ENCODE results near the gene CDH4.

The CDH4 gene

GRCh38 chr20:61355585-61355984, 103.5 kb downstream of the CDH4 start:
- DNase-seq (ENCODE audit: low read depth in 2 of 2): no peak

- no peak for DNase-seq (ENCODE audit: low read depth in 2 of 2)
Measured at GRCh38 chr20:61356196-61356595, 104.1 kb downstream of the CDH4 start.

- no peak for DNase-seq (ENCODE audit: low read depth in 2 of 2)
Measured at GRCh38 chr20:61357119-61357518, 105.1 kb downstream of the CDH4 start.

- no peak for DNase-seq (ENCODE audit: low read depth in 2 of 2)
Measured at GRCh38 chr20:61359254-61359653, 107.2 kb downstream of the CDH4 start.

- no peak for DNase-seq (ENCODE audit: low read depth in 2 of 2)
Measured at GRCh38 chr20:61360296-61360695, 108.2 kb downstream of the CDH4 start.

DNA sequence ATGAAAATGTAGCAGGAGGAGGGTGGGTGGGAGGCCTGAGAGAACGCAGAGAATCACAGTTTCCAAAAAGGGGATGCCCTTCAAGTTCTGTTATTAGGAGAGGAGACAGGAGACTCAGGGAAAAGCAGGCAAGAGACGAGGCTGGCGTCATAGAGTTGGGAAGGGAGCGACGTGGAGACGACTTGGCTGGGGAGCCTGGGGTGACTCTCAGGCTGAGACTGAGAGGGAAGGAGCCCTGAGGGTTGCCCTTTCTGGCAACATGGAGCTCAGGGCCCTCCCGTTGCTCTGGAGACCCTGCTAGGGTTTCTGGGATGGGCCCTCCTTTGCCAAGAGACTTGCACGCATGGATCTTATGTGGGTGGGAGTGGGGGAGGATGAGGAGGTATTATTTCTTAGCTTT, 108.9 kb downstream of the CDH4 start:
- no peak for DNase-seq (ENCODE audit: low read depth in 2 of 2)

DNA sequence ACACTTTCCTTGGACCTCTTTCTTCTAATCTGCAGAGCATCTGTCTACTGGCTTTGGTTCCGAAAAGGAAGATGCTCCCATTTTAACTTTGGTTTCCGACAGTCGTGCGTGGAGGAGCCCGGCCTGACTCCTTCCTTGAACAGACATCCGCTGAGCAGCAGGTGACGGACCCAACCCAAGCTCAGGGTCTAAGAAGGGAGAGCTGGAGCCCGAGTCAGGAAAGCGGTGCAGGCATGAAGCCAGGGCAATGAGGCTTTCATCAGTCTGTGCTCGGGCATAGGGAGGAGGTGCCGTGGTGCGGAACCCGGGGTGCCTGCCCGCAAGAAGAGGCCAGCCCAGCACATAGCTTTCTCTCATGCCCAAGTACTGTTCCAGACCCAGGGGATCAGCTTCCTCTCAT, 109.4 kb downstream of the CDH4 start:
- no peak for DNase-seq (ENCODE audit: low read depth in 2 of 2)

DNA sequence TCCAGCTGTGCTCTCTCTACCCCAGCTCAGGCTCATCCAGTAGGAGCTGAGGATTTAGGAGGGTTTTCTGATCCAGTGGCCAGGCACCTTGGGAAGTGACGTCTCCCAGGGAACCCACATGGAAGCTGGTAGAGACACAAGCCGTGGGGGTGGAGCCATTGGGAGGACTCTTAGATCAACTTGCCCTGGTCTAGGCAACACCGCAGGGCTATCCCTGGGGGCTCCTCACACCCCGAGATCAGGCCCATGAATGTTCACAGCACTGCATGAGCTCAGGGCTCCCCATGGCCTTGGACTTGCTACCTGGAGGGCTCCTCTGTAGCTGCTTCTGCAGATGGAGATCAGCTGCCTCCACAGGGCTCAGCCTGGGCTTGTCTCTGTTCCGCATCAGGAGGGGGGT, 112.1 kb downstream of the CDH4 start:
- no peak for DNase-seq (ENCODE audit: low read depth in 2 of 2)

DNA sequence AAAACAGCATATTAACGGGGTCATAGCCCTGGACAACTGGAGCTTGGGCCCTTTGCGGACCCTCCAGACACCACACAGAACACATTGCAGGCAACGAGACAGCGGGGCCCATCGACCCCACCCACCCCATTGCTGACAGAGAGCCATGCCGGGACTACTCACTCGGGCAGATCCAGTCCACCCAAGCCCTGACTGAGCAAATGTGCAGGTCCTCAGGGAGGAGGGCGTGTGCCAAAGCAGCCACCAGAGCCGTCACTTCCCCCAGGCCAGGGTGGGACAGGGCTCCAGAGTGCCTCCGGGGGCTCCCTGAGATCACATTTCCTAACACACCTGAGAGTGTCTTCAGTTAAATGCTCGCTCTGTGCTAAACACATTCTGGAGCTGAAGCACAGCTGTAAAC, 114.9 kb downstream of the CDH4 start:
- no peak for DNase-seq (ENCODE audit: low read depth in 2 of 2)

DNA sequence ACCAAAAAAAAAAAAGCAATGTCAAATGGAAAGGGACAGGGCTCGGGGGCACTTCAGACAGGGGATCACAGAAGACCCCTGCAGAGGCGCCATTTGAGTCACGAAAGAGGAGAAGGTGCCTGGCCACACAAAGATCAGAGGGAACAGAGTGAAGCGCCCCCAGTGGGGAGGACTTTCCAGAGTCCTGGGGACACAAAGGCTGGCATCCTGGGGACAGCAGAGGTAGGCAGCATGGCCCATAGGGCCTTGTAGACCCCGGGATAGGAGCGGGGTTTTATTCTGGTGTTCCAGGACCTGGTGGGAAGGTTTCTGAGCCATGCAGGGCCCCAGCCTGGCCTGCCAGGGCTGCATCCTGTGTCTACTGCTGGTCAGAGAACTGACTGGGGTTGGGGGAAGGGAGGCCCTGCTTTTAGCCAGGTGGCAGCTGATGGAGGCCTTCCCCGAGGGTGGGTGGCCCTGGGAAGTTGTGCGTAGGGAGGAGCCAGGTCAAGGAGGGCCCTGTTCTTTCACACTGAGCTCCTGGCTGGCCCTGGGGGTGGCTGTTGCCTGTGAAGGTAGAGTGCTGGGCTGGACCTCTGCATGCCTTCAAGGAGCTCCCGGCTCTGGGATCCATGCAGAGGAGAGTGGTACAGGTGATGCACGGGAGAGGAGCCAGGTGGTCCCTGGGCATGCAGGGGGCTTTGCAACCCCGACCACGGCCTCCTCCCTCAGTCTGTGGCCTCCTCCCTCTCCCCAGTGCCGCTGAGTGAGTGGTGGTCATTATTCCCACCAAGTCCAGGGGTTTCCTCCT, 117.9 kb downstream of the CDH4 start:
- no peak for DNase-seq (ENCODE audit: low read depth in 2 of 2)

GRCh38 chr20:61370841-61371303, 118.8 kb downstream of the CDH4 start:
- no peak for DNase-seq (ENCODE audit: low read depth in 2 of 2)

GRCh38 chr20:61371501-61372136, 119.6 kb downstream of the CDH4 start:
- DNase-seq (ENCODE audit: low read depth in 2 of 2): no peak

DNA sequence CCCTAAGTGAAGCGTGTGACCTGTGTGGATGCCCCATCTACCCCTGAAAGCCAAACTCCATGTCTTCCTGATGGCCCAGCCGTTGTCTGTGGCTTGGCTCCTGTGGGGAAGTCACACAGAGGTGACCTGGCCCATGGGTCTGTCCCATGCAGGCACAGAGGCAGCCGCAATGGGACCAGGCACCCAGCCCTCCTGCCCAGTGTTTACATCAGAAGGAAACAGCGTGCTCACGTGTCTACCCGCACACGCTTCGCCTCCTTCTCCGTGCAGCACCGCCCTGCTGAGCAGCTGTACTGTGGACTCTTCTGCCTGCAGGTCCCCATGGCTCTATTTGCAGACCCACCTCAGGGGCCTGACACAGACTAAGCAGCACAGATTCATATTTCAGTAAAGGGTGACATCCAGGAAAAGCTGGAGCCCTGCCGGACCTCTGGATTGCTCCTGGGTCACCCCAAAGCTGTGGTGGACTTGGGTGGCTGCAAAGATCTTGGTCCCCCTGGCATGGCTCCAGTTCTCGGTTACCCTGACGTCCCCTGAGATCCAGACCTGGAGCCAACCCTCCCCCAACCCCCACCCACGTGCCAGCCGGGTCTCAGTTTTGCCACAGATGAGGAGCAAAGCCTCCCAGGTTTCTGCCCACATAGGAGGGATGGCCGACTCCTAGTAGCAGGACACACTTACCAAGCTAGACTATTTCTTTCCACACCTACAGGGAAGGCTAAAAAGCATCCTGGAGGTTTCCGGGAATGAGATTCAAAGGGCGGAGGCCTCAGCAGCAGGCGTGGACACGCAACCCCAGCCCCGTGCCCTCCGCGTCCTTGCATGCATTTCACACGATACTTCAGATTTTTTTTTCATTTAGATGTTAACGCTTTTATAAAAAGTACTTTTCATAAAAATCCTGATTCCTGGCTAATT, 120.3 kb downstream of the CDH4 start:
- no peak for DNase-seq (ENCODE audit: low read depth in 2 of 2)

DNA sequence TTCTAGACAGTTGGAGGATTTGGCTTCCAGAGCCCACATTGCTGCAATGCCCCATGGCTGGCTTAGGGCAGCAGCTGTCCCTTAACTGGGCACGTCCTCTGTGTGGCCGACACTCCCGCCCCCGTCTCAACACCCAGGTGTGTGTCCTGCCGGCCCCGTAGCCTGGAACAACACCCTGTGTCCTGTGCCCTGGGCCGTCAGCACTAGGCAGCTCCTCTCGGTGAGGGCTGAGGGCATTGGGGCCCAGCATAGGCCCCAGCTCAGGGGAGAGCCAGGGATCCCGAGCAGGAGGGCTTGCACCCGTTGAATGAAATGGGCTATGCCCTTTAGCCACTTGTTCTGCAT, 121.0 kb downstream of the CDH4 start:
- no peak for DNase-seq (ENCODE audit: low read depth in 2 of 2)

- no peak for DNase-seq (ENCODE audit: low read depth in 2 of 2)
Measured at GRCh38 chr20:61373956-61374545, 122.0 kb downstream of the CDH4 start.

GRCh38 chr20:61376541-61377240, 124.6 kb downstream of the CDH4 start:
- DNase-seq (ENCODE audit: low read depth in 2 of 2): no peak

- no peak for DNase-seq (ENCODE audit: low read depth in 2 of 2)
Measured at GRCh38 chr20:61378694-61379355, 126.8 kb downstream of the CDH4 start.

DNA sequence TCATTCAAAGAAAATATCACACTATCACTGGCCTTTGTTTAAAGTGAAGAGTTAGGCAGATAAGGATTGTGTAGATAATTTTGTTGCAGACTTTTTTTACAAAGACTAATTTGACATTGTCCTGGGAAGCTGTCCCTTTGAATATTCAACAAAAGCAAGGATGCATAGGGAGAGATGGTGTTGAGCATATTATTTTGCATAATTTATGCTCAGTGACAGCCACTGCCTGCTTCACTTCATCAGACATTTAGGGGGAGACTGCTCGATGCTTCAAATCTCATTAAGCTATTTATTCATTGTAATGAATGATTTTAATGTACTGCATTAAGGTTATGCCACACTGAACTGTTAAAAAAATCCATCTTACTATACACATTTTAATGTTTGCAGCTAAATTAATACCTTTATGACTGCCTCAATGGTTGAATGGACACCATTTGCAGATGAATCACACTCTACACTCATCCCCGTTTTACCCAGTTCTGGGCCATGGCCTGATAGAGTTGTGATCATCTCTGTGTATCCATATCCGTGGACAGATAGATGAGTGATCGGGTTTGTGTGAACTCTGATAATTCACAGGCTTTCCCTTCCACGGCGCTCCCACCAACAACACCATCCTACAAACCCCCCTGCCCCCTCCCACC, 128.0 kb downstream of the CDH4 start:
- no peak for DNase-seq (ENCODE audit: low read depth in 2 of 2)

- DNase-seq (ENCODE audit: low read depth in 2 of 2): no peak
Measured at GRCh38 chr20:61380545-61380915, 128.5 kb downstream of the CDH4 start.

DNA sequence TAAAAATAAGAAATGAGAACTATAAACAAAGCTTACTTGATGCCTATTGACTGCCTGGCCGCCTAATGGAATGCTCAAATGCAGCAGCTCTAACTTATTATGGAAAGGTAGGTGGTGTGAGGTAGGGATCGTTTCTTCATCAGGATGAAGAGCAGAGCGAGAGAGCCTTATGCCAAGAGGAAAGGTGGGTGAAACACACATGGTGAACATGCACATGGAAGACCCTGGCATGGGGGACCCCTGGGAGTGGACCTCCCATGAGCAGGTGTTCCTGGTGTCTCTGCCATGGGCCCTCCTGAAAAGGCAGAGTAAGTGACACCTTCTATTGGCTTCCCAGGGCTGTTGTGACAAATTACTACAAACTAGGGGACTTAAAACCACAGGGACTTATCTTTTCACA, 130.1 kb downstream of the CDH4 start:
- DNase-seq (ENCODE audit: low read depth in 2 of 2): no peak
